22Rv1 (cell line): ENCODE results near the gene KCTD12.

ENCODE experiments used
- ZFX ChIP-seq: fragments of 450-650 bp; IDR thresholded peaks from 2 replicates; pipeline ENCODE4 v1.6.1; 2017; ENCODE audit warnings: antibody characterized with exemption, borderline replicate concordance
- TF ChIP-seq, protein P1 (sequence below): fragments of 450-650 bp; IDR thresholded peaks from 2 replicates; pipeline ENCODE4 v1.5.1; 2017; ENCODE audit warnings: mild to moderate bottlenecking

DNA sequence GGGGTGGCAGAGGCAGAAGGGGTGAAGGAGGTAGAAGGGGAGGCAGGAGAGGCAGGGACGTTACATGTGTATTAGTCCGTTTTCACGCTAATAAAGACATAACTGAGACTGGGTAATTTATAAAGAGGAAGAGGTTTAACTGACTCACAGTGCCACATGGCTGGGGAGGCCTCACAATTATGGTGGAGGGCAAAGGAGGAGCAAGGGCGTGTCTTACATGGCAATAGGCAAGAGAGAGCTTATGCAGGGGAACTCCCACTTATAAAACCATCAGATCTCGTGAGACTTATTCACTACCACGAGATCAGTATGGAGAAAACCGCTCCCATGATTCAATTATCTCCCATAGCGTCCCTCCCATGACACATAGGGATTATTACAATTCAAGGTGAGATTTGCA lies 43.1 kb upstream of the KCTD12 start:
- TF ChIP-seq, protein P1, sequence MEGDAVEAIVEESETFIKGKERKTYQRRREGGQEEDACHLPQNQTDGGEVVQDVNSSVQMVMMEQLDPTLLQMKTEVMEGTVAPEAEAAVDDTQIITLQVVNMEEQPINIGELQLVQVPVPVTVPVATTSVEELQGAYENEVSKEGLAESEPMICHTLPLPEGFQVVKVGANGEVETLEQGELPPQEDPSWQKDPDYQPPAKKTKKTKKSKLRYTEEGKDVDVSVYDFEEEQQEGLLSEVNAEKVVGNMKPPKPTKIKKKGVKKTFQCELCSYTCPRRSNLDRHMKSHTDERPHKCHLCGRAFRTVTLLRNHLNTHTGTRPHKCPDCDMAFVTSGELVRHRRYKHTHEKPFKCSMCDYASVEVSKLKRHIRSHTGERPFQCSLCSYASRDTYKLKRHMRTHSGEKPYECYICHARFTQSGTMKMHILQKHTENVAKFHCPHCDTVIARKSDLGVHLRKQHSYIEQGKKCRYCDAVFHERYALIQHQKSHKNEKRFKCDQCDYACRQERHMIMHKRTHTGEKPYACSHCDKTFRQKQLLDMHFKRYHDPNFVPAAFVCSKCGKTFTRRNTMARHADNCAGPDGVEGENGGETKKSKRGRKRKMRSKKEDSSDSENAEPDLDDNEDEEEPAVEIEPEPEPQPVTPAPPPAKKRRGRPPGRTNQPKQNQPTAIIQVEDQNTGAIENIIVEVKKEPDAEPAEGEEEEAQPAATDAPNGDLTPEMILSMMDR, result no peak
- no peak for TF ChIP-seq ZFX
